ENCODE results near the gene TAF1L. TPM values are rescaled to one million over a fixed set of nuclear protein-coding genes. Genes with fewer than 3 reads are reported as not detected.

Gene TAF1L
- total RNA-seq, 1 donor from 2014 or later = not detected

GRCh38 chr9:32596096-32596865 is 39.2 kb downstream of the TAF1L start:
- DNase-seq (ENCODE audit: low spot score) = no peak
- ATAC-seq = no peak

GRCh38 chr9:32590898-32591297 is 44.6 kb downstream of the TAF1L start:
- no peak for DNase-seq (ENCODE audit: low spot score)
- no peak for ATAC-seq

GRCh38 chr9:32590476-32590875 is 45.0 kb downstream of the TAF1L start:
- no peak for DNase-seq (ENCODE audit: low spot score)
- ATAC-seq = no peak

- peak; percentile 95 for ATAC-seq
- DNase-seq (ENCODE audit: low spot score) = no peak
Observed at GRCh38 chr9:32589083-32589723, 46.3 kb downstream of the TAF1L start.

- ATAC-seq (no peak), DNase-seq (ENCODE audit: low spot score) (no peak)
Observed at GRCh38 chr9:32587901-32588300, 47.6 kb downstream of the TAF1L start.

GRCh38 chr9:32584784-32585183 is 50.7 kb downstream of the TAF1L start:
- DNase-seq (ENCODE audit: low spot score) = no peak
- ATAC-seq = no peak

- ATAC-seq = peak; percentile 88
- no peak for DNase-seq (ENCODE audit: low spot score)
Observed at GRCh38 chr9:32581512-32582143, 53.8 kb downstream of the TAF1L start.

- DNase-seq (ENCODE audit: low spot score) = no peak
- ATAC-seq = no peak
Observed at GRCh38 chr9:32580631-32581300, 54.7 kb downstream of the TAF1L start.

GRCh38 chr9:32579706-32580331 is 55.6 kb downstream of the TAF1L start:
- peak; percentile 75 for DNase-seq (ENCODE audit: low spot score)
- ATAC-seq = peak; percentile 93

Other genes with a start within 250 kb of the TAF1L start
- gene RIGI, start 109.5 kb downstream of the TAF1L start, total RNA-seq = 2.9 TPM
- gene SMIM27, start 83.3 kb downstream of the TAF1L start, total RNA-seq = 5.2 TPM
- gene TOPORS, start 83.1 kb downstream of the TAF1L start, total RNA-seq = 6.6 TPM
- 34.7 TPM for gene NDUFB6, start 62.5 kb downstream of the TAF1L start, total RNA-seq
- gene TMEM215, start 147.9 kb upstream of the TAF1L start, total RNA-seq = not detected

Data from left lobe of liver (tissue), 2 donors.